HL-60/S4 treated with retinoic acid at 250 ng/mL for 4 days and 3 days (cell line): ENCODE measurements around the gene MSLN.

Experiments
- in situ Hi-C: fragments of 300-500 bp; cut with MboI; formaldehyde crosslinking; loops from 2 replicates; pipeline ENCODE4 v1.7.0; 2022; ENCODE audit warnings: low sequenced_read_pairs

The MSLN gene

GRCh38 chr16:721765-722540, 38.6 kb upstream of the MSLN start:
- in situ Hi-C loops: loop anchor here (25.0 kb wide), 1 partner anchor 340 kb away; the partner anchor contains the start of gene SSTR5

GRCh38 chr16:722835-723633, 37.5 kb upstream of the MSLN start:
- in situ Hi-C loops: loop anchor here (25.0 kb wide), 1 partner anchor 339 kb away; the partner anchor contains the start of gene SSTR5

- in situ Hi-C loops: loop anchor here (25.0 kb wide), 1 partner anchor 339 kb away; the partner anchor contains the start of gene SSTR5
Measured at GRCh38 chr16:723695-724094, 36.8 kb upstream of the MSLN start.

GRCh38 chr16:724188-725040, 36.1 kb upstream of the MSLN start:
- in situ Hi-C loops: loop anchor here (25.0 kb wide), 1 partner anchor 338 kb away; the partner anchor contains the start of gene SSTR5

- in situ Hi-C loops: no loop called here
Measured at GRCh38 chr16:725041-725376, 35.5 kb upstream of the MSLN start.

- in situ Hi-C loops: no loop called here
Measured at GRCh38 chr16:725463-726187, 34.9 kb upstream of the MSLN start.

- in situ Hi-C loops: no loop called here
Measured at GRCh38 chr16:726188-726437, 34.4 kb upstream of the MSLN start.

GRCh38 chr16:726438-727290, 33.9 kb upstream of the MSLN start, which contains the start of the genes CCDC78 and HAGHL:
Gene CCDC78, minus strand, starts transcription at chr16:726443. Its CDS starts 76 bp downstream, at chr16:726367.
Gene HAGHL, plus strand, starts transcription at chr16:727106. Its CDS starts 404 bp downstream, at chr16:727510.
- in situ Hi-C loops: no loop called here

GRCh38 chr16:727291-727977, 33.1 kb upstream of the MSLN start:
- in situ Hi-C loops: no loop called here

- in situ Hi-C loops: no loop called here
Measured at GRCh38 chr16:728131-728889, 32.2 kb upstream of the MSLN start.

GRCh38 chr16:728890-729744, 31.4 kb upstream of the MSLN start:
- in situ Hi-C loops: no loop called here

- in situ Hi-C loops: no loop called here
Measured at GRCh38 chr16:729768-730665, 30.5 kb upstream of the MSLN start.

- in situ Hi-C loops: no loop called here
Measured at GRCh38 chr16:730666-731509, 29.6 kb upstream of the MSLN start.

- in situ Hi-C loops: no loop called here
Measured at GRCh38 chr16:732332-732731, 28.2 kb upstream of the MSLN start.

- in situ Hi-C loops: no loop called here
Measured at GRCh38 chr16:732936-733335, 27.6 kb upstream of the MSLN start.
